NCI-H2107 treated with DMSO at 0.1 percent for 48 hours (cell line): ENCODE results near the gene OR52R1.
"Not testable (repeated sequence)": the region's sequence is repeated elsewhere in the genome, so short reads cannot be mapped to it uniquely, and the experiment has no call there.

Experiments used
- DNase-seq: peaks from one replicate; lab custom pipeline; 2025; ENCODE audit not compliant: unreplicated experiment; lab: John Stamatoyannopoulos, UW

Gene OR52R1

DNA sequence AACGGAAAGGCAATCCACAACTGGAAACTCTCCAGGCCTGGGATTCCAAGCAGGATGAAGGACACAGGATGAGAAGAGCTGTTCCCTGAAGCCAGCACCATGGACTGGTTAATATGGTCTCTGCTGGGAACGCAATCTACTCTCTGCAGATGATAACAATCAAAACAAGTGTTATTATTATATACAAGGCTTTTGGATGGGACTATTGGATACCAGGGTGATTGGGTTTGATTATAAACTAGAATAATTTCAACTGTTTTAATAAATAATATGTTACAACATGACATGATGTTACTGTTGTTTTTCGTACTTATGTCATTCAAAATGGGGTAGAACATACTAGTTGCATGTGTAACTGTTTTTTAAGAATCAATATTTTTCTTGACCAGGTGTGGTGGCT, at the start of gene OR52R1:
Gene OR52R1 (minus strand): TSS at position 101 of the 400 bp plus-strand sequence. CDS start 0 bp downstream, at position 101.
- no peak for DNase-seq

DNA sequence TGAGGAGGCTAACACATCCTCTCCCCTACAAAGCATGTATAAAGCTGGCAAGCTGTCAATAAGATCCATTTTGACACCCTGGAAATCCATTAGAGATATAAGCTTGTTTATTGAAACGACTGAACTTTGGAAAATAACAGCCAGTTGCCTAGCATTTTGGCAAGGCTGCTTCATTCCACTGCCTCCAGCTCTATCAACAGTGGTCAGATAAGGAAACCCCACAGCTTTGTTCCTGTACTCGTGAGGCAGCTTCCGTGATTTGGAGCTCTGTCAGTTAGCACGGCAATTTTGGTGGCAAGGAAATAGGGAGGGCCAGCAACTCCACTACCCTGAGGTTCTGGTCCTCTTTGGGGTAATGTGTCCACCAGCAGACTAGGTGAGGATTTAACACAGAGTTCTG, 46.9 kb upstream of the OR52R1 start:
- DNase-seq, result no peak

DNA sequence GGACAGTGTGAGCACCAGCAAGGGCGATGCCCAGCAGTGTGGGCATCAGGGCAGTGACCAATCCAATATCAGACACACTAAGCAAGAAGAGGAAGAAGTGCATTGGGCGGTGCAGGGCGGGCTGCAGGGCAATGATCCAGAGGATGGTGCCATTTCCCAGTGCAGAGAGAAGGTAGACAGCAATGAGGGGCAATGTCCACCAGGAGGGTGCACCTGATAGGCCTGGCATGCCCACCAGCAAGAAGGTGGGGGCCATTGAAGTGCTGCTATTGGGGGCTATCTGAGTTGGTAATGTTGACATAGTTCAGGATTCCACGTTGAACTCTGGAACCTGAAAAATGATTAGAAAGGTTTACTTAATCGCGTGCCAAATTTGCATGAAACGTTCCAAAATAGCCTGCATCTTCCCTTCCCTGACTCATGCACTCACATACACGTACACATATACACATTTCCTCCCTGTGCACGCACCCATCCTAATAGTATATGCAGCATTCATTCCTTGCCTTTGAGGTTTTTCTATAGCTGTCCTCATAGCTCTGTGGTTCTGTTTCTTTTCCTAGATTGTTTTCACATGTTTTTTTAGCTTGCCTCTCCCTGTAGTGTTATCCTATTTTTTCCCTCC, 44.8 kb upstream of the OR52R1 start, which contains the start of gene OR51S1:
Gene OR51S1 (minus strand): TSS at position 301 of the 625 bp plus-strand sequence. CDS start 0 bp downstream, at position 301.
- DNase-seq, result no peak

DNA sequence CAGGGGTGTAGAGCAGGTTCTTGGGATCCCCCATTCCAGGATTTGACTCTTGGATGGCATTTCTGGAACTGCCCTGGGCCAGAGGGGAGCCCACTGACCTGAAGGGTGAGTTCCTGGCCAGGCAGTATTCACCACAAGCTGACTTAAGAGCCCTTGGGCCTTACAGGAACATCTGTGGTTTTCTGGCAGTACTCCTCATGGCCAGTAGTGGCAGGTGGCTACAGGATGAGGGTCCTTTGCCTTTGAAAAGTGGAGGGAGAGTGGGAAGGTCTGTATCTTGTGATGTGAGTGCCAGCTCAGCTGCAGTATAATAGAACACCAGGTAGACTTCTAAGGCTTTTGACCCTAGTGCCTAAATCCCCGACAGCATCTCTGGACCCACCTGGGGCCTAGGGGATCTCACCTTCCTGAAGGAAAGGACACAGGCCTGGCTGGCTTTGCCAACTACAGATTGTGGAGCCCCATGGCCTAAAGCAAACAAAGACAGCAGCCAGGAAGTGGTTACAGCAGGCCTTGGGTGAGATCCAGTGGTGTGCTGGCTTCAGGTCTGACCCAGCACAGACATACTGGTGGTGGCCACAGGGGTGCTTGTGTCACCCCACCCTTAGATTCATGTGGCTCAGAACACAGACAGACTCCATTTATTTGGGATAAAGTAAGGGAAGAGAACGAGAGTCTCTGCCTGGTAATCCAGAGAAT, 35.8 kb upstream of the OR52R1 start:
- DNase-seq, result no peak

DNA sequence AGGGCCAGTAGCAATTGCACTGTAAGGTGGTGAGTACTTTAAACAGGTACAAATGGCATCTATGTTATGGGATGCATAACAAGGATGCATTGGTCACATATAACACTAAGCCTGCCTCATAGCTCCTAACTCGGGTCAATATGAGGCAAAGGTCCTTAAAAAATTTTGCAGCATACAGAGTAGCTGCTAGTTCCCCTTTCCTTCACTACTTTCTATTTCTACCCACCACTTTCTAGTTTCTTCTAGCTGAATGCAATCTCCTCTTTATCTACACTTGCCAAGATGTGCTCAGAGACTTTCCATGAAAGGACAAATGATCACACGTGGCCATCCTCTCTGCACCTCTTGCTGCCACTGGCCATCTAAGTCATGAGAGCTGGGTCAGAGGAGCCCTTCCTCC, 26.7 kb upstream of the OR52R1 start:
- DNase-seq, result no peak

DNA sequence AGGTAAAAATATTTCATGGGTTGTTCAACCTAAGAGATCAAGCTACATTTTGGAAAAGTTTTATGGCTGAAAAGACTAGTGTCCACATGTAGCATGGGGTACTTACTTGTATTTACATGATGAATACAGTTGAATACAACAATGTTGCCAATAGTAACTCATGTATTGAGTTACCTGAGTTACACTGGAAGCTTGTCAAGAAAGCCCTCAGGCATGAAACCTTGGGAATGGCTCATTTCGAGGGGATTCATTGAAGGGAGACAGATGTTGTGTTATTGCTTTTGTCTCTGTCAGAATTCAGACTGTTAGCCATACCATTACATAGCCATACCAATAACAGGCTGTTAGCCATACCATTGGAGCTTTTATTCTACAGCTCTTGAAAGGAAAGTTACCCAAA, 26.2 kb upstream of the OR52R1 start:
- DNase-seq, result no peak

DNA sequence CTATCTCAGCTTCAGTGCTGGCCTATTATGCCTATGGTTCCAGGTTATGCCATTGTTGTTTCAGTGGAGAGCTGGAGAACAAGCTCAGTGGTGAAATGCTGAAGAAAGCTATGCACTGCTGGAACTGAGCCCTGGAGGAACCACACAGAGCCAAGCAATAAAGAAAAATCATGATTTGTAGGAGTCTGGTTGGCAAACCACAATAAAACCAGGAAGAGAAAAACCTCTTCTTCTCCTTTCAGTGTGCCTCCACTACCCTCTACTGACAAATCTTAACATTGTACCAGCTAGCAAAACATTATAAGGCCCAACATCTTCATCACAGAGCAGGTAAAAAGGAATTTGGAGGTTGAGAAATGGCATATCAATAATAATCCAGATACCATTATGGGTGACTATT, 22.2 kb upstream of the OR52R1 start:
- DNase-seq, result peak; percentile 22

DNA sequence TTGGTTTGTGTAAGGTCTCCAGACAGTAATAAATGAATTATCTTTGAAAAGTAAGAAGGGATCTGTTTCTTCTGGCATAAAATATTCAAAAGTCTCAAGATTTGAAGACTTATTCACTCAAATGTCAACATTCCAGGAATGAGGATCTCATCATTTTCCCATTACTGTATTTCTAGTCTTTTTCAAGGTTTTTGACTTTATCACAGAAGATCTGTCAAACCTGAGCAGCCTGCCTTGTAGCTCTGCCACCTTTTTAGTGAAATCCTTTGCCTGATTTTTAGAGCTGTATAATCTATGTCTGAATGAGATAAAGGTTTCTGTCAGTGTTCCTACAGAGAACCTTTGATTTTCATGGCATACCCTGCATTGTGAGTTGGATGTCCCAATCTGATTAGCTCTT, 21.0 kb upstream of the OR52R1 start:
- DNase-seq, result no peak

DNA sequence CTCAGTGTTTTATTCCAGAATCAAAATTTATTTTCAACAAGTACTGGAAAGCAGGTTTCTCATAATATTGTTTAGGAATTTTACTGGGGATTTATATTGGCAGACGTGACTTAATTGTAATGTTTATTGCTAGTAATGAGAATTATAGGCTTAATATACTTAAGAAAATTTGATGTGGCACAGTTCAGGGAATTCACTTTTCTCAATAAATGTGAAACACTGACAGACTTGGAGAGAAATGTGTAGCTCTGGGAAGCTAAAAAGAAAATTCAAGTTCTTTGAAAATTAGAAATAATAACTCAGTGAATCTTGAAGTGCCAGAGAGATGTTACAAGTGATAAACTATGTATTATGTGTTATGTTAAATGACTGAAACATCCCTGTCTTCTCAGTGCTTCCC, 16.8 kb upstream of the OR52R1 start, which contains the start of gene OR51F2:
Gene OR51F2 (plus strand): TSS at position 301 of the 400 bp plus-strand sequence. CDS start 101 bp downstream, outside the sequence.
- no peak for DNase-seq

DNA sequence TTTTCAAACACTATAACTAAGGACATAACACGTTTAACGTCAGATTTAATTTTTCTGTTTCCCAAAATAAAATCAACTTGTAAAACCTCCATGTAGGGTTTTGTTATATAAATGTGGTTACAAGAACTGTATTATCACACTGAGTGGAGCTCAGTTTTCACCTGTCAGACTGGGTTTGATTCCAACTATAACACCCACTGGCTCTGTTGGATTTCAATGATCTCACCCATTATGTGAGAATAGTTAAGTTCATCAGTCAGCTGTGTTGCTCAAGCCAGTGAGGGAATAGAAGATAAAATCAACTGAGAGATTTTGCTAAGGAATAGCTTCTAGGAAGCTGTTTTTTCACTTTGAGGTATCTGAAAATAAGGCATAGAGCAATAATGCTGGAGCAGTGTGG, 5.1 kb upstream of the OR52R1 start:
- no peak for DNase-seq

DNA sequence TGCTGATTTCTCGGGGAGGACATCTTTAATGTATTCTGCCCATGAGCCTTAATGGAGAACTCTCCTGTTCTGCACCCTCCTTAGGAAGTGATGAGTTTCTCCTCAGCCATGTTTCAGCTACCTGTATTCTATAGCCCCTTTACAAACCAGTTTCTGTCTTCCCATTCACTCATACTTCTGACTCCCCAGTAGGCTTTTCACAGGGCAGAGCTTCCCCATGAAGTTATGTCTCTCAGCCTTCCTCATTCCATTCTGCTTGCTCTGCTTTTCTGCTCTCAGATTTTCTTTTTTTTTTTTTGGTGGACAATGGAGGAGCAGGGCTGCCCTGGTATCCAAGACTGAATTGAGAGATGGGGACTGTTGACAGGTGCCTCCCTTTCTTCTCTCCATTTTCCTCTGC, 4.3 kb upstream of the OR52R1 start:
- DNase-seq, result no peak

DNA sequence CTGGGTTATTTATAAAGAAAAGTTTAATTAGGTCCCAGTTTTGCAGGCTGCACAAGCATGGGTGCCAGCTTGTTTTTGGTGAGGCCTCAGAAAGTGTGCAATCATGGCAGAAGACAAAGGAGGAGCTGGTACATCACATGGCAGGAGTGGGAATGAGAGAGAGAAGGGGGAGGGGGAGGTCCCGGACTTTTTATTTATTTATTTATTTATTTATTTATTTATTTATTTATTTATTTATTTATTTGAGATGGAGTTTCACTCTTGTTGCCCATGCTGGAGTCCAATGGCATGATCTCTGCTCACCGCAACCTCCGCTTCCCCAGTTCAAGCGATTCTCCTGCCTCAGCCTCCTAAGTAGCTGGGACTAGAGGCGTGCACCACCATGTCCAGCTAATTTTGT, 2.9 kb downstream of the OR52R1 start:
- not testable (repeated sequence) for DNase-seq

DNA sequence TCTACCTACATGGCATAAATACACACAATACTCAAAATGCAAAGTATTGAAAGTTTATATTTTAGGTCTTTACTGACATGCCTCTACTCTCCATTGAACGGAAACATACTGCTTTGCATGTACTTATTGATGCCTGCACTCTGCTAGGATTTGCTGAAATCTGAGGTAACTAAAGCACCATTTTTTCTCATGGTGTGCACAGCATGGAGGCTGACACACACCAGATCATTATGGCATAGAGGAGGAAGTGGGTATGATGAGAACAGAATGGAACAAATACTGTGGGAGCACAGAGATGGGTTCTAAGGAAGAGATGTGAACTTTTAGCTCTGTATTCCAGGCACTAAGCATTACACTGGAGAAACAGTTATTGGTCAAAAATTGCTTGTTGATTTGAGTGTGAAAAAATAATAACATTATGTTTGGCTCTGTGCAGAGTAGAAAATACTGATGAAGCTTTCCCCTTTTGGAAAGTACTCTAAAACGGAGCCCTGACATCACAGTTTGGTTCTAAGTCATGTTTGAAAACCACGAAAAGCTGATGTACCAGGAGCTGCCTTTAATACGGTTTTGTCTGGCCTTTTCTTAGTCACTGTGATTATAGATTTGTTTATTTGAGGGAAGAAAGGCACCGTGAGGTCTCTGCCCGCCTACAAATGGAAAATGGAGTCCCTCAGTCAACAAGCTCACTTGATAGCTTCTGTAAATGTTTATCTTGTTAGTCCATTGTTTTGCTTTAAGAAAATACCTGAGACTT, 5.6 kb downstream of the OR52R1 start:
- DNase-seq, result no peak

DNA sequence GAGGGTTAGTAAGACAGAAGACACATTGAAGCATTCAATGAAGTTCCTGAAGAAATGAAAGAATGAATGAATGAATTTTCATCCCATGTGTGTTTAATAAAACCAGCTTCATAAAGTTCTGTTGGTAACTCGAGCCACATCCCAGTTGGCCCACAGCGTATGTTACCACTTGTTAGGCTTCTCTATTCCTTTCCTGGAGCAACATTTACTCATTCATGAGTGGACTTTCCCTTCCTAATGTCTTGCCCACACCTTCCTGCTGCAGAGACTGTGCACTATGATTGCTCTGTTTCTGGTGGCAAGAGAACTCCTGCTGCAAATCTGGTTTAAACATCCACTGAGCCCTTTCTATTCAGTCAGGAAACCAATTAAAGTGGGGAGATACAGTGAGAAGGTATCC, 7.0 kb downstream of the OR52R1 start:
- DNase-seq, result no peak

DNA sequence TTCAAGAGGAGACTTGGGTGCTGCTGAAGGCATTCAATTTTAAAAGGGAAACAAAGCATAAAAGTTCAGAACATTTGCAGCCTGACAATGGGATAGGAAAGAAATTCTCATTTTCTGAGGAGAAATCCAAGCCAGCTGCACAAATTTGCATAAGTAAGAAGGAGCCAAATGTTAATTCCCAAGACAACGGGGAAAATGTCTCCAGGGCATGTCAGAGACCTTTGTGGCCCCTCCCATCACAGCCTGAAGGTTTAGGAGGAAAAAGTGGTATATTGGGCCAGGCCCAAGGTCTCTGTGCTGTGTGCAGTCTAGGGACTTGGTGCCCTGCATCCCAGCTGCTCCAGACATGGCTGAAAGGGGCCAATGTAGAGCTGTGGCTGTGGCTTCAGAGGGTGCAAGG, 21.7 kb downstream of the OR52R1 start:
- DNase-seq, result no peak

DNA sequence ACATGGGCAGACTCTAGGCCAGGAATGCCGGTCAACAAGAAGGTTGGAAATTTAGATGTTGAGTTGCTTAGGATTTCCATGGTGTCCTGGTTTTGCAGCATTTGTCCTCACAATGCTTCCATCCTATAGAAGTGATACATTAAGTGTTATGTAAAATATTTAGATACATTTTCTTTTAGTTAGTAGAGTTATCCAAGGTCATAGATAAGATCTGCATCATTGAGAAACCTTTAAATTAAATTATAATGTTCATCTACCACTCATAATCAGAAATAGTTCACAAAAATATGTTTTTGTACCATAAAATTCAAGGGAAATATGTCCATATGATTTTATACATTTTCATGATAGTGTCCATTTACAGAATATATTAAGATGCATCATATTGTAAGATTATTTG, 34.3 kb downstream of the OR52R1 start, which contains the start of gene OR51F1:
Gene OR51F1 (minus strand): TSS at position 101 of the 400 bp plus-strand sequence. CDS start 0 bp downstream, at position 101.
- no peak for DNase-seq

DNA sequence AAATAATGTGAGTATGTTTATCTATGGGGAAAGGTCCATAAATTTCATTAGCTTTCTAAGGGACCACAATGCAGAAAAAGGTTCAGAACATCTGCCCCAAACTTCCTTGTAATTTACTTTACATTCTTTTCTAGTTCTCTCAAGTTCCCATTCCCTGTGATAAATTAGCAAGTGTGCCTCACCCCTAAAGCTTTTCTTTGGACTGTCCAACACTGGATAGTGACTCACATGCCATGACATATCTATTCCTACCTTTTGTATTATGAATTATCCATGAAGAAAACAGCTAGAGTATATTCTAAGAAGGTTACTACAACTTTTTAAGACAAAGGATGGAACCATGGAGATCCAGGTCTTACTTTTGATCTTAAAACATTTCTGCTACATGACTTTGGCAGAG, 36.1 kb downstream of the OR52R1 start:
- DNase-seq, result no peak

DNA sequence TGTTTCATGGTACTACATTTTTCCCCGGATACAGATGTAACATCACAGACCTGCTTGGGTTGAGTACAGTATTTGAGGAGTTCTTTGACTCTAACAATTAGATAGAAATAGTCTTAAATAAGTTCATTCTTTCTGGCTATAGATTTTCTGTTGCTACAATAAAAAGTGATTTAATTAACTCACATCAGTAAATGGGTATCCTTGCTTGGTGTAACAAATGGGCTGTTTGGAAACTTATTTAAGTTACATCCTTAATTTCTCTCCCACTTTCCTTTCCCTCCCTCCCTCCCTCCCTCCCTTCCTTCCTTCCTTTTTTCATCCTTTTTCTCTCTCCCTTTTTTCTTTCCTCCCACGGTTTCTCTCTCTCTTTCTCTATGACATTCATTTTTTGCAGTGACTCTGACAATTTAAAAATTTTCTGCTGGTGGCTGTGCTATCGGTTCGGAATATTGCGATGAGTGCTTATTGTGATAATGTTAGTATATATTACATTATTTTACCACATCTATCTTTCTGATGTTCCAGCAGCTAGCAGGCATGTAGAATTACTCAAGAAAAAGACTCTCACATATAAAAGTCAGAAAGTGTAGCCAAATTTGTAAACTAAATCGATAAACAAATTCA, 37.6 kb downstream of the OR52R1 start:
- no peak for DNase-seq

DNA sequence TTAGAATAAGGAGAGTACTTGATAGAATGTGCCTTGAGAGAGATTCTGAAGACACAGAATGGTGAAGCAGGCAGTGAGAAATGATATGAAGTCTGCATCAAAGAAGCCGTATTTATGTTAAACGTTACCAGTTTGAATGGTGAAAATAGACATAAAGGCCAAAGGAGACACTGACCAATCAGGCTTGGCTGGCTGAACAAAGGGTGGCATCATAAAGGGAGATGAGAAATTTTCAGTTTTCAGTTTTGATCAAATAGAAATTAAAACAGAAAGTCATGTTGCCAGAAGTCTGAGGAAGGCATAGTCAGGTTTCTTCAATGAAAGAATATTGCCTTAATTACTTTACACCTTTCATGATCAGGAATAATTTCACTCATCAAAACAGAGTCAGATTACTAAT, 41.1 kb downstream of the OR52R1 start:
- DNase-seq, result no peak
